ENCODE results near the gene MAPK6.
A peak's percentile ranks its signal among the peaks of the same experiment; 100 is the strongest.
"Not testable (repeated sequence)": the region's sequence is repeated elsewhere in the genome, so short reads cannot be mapped to it uniquely, and the experiment has no call there.

Gene MAPK6

DNA sequence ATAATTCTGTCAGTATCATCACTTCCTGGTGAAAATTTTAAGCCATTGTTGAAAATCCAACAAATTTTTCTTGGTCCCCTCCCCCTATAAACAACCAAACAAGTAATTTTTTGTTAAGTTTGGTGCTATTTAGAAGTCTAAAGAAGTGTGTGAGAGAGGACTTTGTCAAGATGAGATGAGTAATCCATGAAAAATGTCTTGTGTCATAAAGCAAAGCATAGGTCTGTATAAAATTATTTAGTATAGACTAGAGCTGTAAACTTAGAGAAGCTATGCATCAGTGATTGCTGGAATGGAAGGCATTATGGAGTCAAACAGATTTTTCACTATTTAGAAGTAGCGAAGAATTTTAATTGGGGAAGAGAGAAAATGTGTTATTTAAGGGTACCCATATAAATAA, 31.4 kb downstream of the MAPK6 start:
- no peak for DNase-seq

DNA sequence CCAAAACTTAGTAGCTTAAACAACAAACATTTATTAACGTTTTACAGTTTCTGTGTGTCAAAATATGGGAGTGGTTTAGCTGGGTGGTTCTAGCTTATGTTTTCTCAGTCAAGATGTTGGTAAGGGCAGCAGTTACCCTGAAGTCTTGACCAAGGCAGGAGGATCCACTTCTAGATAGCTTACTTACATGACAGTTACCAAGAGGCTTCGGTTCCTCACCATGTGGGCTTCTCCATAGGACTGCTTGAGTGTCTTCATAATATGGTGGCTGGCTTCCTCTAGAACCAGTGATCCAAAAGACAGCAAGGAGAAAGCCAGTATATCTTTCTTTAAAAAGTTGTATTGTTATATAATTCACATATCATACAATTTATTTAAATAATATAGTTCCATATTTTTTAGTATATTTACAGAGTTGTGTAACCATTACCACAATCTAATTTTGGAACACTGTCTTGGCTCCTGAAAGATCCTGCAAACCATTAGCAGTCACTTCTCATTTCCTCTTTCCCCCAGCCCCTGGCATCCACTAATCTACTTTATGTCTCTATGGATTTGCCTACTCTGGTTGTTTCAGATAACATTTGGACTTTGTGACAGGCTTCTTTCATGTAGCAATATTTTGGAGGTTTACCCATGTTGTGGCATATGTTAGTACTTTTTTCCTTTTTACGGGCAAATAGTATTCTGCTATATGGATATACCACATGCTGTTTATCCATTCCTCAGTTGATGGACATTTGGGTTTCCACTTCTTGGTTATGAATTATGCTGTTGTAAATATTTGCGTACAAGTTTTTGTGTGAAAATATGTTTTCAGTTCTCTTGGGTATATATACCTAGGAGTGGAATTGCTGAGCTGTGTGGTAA, 33.3 kb downstream of the MAPK6 start:
- no peak for DNase-seq

DNA sequence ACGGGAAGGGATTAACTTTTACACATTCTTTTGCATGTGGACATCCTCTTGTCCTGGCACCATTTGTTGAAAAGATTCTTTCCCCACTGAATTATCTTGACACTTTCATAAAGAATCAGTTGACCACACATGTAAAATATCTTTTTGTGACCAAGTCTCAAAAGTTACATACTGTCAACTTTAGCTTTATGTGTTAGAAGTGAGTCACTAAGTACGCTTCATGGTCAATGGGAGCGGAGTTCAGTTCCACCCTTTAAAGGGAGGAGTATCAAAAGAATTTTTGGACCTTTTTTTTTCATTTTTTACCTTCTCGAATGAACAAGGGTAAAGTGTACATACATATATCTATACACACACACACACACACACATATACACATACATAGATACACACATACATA, 35.4 kb downstream of the MAPK6 start:
- no peak for DNase-seq

DNA sequence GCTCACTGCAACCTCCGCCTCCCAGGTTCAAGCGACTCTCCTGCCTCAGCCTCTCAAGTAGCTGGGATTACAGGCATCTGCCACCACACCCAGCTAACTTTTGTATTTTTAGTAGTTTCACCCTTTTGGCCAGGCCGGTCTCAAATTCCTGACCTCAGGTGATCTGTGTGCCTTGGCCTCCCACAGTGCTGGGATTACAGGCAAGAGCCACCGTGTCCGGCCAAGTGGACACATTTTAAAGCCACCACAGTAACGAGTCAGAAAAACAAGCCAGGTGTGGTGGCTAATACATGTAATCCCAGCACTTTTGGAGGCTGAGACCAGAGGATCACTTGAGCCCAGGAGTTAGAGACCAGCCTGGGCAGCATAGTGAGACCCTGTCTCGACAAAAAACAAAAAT, 35.8 kb downstream of the MAPK6 start:
- DNase-seq = not testable (repeated sequence)

DNA sequence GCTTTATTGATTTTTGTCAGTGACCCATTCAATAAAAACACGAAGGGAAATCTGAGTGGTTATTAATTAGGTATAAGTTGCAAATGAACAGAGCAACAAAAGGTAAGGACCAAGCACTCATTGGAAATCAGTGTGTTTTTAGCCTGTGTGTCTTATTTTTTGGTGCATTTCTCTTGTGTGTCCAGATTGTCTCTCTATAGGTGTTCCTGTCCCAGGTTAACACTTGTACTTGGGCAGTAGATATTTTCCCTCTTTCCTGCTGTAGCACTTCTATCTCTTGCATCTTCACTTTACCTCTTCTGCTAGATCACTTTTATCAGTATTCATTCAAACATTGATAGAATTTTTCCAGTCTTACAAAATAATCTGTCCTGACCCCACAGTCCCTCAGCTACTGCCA, 37.0 kb downstream of the MAPK6 start:
- no peak for DNase-seq

DNA sequence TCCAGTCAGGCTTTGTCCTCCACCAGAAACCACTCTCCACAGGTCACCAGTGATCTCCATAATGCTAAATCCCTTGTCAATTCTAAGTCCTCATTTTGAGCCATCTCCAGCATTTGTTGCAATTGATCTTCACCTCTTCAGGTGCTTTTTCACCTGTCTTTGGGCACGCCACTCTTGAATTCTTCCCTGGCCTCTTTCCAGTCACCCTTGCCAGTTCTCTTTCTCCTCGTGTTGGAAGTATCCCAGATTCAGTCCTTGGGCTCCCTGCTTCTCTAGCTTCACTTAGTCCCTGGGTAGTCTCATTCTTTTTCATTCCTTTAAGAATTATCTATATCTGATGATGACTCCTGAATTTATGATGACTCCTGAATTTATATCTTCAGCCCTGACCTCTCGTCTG, 37.5 kb downstream of the MAPK6 start:
- DNase-seq = no peak

DNA sequence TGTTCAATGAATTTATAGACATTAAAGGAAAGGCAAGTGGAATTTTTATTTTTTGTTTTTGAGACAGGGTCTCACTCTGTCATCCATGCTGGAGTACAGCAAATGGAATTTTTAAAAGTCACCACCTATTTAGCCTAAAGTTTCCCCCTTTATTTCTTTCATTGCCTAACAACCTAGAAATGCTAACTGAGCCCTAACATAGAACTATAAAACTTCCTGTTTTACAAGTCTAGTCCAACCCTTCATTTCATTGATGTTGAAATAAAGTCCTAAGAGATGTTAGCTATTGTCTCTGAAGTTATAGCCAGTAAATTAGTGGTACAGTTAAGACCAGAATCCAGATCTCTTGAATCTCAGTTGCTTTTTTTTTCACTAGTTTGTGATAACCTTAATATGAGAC, 39.0 kb downstream of the MAPK6 start:
- no peak for DNase-seq

DNA sequence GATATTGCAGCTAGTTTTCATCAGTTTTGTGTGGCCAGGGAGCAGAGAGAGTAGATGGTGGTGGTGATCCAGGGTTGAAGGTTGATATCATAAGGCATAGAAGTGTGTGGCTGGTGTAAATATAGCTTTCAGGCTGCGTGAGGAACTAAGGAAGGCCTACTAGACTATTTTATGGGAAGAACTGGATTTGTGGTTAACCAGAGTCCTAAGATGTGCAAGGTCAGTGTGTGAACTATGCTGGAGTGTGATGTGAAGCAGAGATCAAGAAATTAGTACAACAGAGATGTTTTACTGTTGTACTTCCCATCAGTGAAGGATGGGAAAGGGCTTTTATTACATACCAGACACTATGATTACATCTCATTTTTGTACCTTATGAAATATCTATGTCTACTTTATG, 41.5 kb downstream of the MAPK6 start:
- no peak for DNase-seq

DNA sequence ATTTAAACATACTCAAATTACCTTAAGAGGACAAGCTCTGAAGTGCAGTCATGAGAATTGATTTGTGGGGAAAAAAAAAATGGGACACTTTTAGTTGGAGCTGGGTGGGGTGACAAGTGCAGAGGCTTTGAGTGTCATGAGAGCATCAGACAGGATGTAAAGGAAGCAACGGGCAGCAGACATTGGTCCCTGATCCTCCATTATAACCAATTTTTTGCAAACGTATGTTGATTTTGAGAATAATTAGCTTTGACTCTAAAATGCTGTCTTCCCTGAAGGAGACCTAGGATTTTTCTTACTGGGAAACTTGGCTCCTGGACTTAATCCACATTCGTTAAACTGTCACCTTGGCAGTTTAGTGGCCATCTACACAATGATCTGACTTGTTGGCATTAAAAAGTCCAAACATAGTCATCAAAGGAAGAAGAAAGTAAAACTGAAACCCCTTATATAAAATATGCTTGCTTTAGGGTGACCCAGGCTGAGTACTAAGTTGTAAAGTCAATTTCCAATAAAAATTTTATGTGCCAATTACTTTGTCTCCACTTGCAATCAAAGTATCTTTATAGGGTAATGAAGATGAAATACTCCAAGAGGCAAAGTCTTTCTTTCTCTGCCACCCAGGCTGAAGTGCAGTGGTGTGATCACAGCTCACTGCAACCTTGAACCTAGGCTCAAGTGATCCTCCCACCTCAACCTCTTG, 48.0 kb downstream of the MAPK6 start:
- DNase-seq = no peak

DNA sequence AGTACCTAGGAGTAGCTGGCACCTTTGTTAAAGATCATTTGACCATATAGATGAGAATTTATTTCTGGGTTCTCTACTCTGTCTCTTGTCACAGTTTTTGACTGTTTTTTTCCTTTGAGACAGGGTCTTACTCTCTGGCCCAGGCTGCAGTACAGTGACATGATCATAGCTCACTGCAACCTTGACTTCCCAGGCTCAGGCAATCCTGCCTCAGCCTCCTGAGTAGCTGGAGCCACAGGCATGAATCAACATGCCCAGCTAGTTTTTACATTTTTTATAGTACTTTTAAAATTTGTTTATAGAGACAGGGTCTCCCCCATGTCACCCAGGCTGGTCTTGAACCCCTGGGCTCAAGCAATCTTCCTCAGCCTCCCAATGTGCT, 48.5 kb downstream of the MAPK6 start:
- DNase-seq = no peak

DNA sequence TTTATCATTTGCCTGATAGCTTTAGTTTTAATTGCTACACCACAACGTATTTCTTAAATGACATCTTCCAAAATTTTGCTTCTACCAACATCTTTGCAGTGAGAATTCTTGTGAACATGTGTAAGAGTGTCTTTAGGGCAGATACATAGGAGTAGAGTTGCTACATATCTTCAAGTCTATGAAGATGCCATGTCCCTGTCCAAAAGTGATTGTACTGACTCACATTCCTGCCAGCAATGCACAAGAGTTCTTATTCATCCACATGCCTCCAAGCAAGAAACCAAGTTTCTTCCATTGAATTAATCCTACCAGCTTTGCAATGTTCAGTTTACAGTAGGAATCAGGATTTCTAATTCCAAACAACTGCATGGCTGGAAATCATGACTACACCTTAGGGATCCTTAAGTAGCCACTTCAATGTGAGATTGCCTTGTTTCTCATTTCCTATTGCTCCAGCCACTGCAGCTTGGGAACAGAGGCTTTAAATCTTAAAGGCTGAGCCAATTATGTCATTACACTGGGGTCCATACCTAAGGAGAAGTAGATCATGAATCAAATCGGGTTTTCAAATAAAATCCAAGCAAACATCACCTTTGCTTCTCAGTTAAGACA, 49.1 kb downstream of the MAPK6 start:
- no peak for DNase-seq

DNA sequence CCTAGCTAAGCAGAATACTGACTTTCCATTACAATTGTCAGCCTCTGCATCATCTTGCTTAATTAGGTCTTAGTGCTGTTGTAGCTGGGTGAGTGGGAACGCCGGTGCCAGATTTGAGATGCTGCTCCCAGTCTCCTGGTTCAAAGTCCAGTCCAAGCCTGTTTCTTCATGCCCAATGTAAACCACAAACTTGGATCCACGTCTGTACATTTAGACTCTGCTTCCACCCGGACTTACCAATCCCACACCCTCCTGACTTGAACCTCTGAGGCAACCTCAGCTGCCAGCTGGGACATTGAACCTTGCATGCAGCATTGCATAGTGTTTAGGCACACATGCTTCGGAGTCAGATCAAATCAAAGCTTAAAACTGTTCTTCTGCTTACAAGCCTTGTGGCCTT, 50.5 kb downstream of the MAPK6 start:
- no peak for DNase-seq

DNA sequence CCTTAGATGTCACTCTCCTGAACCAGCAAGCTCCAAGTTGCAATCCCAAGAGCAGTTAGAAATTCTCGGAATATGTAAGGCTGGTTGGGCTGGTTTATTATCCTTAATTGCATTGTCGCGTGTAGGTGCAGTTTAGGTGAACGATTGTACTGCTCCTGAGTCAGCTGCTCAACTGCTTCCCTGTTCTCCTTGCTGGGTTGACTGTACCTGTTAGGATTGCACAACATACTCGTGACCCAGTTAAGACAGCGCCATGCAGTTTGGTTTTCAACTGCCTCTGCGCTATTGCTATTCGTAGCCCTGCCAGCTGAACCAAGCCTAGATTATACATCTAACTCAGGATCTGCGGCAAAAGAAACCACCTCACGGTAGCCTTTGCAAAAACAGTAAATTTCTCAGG, 52.6 kb downstream of the MAPK6 start:
- no peak for DNase-seq

DNA sequence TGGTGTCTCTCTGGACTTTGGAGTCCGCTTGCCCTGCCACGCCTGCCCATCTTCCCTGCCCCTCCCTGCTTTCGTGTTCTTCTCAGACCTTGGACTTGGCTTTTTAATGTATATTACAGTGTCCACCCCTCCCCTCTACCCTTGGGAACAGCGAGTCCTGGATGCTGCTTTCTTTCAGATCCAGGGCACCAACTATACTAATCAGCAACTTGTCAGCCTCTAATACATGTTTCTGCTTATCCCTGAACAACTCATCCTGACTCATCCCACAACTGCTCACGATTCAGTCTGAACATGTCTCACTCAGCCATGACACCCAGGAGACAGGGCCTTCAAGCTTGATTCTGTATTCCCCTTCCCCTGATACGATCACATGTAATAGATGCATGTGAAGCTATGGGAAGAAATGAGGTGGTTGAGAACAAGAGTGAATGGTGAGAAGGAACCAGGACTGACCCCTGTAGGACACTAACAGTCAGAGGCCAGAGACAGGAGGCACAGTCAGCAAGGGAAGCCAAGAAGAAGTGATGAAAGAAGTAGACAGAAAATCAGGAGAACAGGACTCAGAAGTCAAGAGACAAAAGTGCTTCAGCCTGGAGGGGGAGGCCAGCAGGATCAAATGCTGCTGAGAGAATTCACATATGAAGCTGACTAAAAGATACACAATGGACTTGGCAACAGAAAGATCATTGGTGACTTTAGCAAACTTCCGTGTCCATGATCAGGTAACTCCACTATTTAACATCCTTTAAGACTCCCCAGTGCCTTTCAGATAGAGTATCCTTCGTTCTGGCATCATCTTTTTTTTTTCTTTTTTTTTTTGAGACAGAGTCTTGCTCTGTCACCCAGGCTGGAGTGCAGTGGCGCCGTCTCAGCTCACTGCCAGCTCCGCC, 58.1 kb downstream of the MAPK6 start:
- peak; percentile 40 for DNase-seq

DNA sequence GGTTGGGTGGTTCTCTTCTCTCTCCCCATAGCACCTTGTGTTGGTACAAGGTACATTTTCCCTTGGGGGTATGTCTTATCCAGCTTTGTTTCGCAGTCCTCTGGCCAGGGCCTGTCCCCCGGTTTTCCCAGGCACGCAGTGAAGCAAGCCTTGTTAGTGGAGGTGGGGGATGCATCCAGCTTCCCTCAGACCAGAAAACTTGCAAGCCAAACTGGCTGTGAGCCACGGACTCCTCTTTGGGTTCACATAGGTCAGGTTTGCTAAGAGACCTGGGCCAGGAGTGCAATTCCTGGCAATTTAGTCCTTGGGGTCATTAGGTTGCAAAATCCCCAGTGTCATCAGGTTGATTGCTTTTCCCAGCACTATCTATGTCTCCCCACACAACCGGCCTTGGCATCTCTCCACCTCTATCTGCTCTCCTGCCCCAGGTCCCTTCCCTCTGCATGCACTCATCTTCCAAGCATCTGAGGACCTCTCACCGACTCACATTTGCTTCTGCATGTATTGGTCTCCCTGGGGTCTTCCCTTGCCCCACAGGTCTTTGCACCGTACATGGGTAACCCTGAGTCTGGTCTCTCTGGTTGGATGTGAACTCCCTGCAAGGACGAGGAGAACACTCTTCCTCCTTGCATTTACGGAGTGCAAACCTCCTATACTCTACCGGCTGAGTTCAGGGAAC, 59.3 kb downstream of the MAPK6 start:
- DNase-seq = no peak

DNA sequence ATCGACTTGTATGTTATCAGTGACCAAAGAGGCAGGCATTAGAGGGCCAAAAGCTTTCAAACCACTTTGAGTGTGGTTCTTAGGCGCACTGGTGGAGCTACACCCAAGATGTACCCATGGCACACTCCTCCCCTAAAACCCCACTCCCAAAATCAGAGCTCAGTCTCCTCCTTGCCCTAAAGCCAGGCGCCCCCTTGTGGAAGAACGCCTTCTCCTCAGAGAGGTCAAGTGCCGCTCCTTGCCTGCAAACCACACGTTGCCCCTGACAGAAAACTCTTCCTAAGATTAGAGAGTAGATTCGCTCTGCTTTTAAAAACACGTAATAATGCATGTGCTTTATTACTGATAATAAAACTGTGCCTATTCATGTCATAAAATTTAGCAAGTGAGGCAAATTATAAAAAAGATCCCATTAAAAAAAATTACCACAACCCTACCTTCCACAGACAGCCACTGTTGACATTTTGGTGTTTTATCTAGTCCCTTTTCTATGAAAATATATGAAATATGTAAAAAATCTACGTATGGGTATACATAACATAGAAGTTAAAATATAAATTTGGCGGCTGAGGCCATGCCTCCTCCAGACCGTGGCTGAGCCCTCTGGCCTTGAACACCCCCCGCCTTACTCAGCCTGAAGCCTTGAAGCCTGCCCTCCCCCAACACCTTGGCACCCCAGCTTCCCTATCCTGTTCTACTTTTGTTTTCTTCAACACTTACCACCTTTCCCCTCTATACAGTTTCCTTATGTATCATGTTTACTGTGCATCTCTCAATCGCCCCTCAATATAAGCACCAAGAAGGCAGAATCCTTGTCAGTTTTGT, 60.1 kb downstream of the MAPK6 start:
- peak; percentile 81 for DNase-seq

DNA sequence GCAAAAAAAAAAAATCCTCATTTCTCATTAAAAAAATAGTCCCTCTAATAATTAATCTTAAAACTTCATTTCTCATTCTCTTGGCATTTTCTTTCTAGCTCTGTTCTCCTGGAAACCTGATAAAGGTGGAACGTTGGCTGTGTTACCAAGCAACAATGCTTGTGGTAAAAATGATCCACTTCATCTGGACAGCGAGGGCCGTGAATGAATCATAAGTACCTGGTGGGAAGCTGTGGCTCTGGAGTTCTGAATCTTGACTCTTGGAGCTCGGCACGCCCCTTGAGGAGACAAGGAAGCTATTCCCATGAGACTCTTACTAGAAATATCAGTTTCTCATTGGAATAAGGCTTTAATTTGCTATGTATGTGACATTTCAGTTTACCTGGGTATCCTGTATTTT, 61.0 kb downstream of the MAPK6 start:
- DNase-seq = no peak

DNA sequence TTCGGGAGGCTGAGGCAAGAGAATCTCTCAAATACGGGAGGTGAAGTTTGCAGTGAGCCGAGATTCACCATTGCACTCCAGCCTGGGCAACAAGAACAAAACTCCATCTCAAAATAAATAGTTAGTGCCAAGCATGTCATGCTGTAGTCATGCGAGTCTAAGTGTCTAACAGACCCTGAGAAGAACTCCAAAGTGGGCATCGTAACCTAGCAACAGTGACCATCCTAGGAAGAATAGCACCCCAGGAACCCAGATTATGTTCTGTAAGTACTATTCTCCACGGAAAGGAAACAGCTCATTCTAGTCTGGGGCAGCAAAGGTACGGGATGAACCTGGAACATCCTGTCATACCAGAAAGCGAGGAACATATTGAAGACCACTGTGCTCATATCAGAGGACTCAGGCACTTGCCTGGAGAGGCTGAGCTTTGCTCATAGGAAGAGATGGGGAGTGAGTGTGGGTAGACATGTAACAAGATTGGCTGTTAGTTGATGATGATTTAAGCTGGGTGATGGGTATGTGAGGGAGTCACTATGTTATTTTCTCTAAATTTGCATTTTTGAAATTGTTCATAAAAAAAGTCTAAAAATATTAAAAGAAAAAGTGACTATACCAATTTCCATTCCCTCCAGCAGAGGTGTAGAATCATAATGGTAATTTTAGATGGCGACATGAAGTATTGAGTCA, 61.8 kb downstream of the MAPK6 start:
- DNase-seq = no peak

DNA sequence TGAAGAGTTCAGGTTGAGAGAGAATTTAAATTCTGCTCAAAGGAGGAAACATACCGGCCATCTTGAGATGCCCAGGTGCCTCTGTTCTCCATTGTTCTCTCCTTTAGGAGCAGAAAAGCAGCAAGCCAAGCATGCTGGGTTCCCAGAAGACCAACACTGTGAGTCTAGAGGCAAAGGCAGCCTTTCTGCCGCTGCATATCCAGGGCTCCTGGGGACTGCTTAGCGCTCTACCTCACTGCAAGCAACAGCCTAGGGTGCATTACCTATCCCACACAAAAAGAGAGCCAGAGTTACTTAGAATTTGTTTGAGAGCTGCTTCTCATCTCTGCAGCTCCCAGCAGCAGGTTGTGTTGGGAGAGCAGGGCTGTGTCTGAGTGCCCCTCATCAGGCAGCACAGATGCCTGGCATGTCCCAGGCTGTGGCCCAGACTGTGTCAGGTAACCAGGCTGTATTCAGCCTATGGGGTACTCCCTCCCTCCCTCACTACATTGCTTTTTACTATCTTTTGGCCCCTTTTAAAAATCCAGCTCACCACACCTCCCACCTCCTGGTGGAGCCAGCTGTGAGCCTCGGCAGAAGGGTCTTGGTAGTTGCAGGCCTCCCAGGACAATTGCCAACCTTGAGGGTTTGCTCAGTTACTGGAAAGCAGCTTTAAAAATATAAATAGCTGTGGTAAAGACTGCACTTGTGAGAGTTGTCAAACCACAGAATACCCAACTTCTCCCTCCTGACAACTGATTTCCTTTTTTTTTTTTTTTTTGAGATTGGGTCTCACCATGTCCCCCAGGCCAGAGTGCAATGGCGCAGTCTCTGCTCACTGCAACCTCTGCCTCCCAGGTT, 63.4 kb downstream of the MAPK6 start:
- DNase-seq = no peak

DNA sequence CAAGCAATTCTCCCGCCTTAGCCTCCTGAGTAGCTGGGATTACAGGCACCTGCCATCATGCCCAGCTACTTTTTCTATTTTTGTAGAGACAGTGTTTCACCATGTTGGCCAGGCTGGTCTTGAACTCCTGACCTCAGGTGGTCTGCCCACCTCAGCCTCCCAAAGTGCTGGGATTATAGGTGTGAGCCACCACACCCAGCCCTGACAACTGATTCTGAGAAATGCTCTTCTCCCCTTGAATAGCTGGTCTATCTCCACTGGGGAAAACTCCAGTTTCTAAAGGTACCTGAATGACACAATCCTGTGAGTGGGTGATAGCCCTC, 64.0 kb downstream of the MAPK6 start:
- DNase-seq = not testable (repeated sequence)
